Glutamatergic neuron (in vitro differentiated cells): ENCODE data around the gene PNLIPRP1. TPM values are rescaled to one million over a fixed set of nuclear protein-coding genes. Genes with fewer than 3 reads are reported as not detected.

Experiments
- DNase-seq: peaks from one replicate; pipeline ENCODE4 v3.0.0; 2022
- H3K27ac Mint-ChIP-seq: one replicate; pipeline ENCODE4 v1.8.0; 2020; ENCODE audit warnings: mild to moderate bottlenecking, mixed read lengths, inconsistent platforms; ENCODE audit not compliant: unreplicated experiment
- H3K27me3 Mint-ChIP-seq: one replicate; pipeline ENCODE4 v1.8.0; 2020; ENCODE audit warnings: mild to moderate bottlenecking, moderate library complexity, mixed read lengths, inconsistent platforms; ENCODE audit not compliant: unreplicated experiment
- H3K36me3 Mint-ChIP-seq: one replicate; pipeline ENCODE4 v1.8.0; 2020; ENCODE audit warnings: mild to moderate bottlenecking, mixed read lengths, inconsistent platforms; ENCODE audit not compliant: unreplicated experiment
- H3K4me1 Mint-ChIP-seq: one replicate; pipeline ENCODE4 v1.8.0; 2020; ENCODE audit warnings: mild to moderate bottlenecking, low read depth, mixed read lengths, inconsistent platforms; ENCODE audit not compliant: unreplicated experiment
- H3K4me3 Mint-ChIP-seq: one replicate; pipeline ENCODE4 v1.8.0; 2020; ENCODE audit warnings: mild to moderate bottlenecking, mixed read lengths, inconsistent platforms; ENCODE audit not compliant: unreplicated experiment
- H3K9me3 Mint-ChIP-seq: one replicate; pipeline ENCODE4 v1.8.0; 2020; ENCODE audit warnings: mild to moderate bottlenecking, moderate library complexity, mixed read lengths, inconsistent platforms; ENCODE audit not compliant: unreplicated experiment
- CTCF ChIP-seq: fragments of 200-600 bp; sonication (generic); IDR thresholded peaks from one replicate; pipeline ENCODE4 v1.5.0; 2021; ENCODE audit not compliant: partially characterized antibody, unreplicated experiment
- total RNA-seq: library from RNA; stranded (reverse); fragmentation: NEBNext Ultra II Directional; extraction: Animal tissue kit (Norgen Biotek cat#: 25700); gene quantifications from one replicate; pipeline ENCODE4 v1.2.1, GENCODE V29; 2021; ENCODE audit not compliant: unreplicated experiment

PNLIPRP1 gene
- total RNA-seq, 1 donor from 2014 or later, result not detected

- Mint-ChIP-seq H3K9me3 (no peaks in the 10 kb centered on the region), H3K27me3 (no peaks in the 10 kb centered on the region), H3K27ac (no peak overlapping the region), H3K36me3 (no peaks in the 10 kb centered on the region), H3K4me1 (no peaks in the 10 kb centered on the region), H3K4me3 (no peak overlapping the region)
- TF ChIP-seq CTCF, result no peak
- DNase-seq, result no peak
Observed at GRCh38 chr10:116632596-116633215, 41.9 kb downstream of the PNLIPRP1 start.

GRCh38 chr10:116633216-116633600, 42.4 kb downstream of the PNLIPRP1 start:
- Mint-ChIP-seq H3K27ac (no peak overlapping the region), H3K36me3 (no peaks in the 10 kb centered on the region), H3K4me1 (no peaks in the 10 kb centered on the region), H3K27me3 (no peaks in the 10 kb centered on the region), H3K4me3 (no peak overlapping the region), H3K9me3 (no peaks in the 10 kb centered on the region)
- no peak for TF ChIP-seq CTCF
- no peak for DNase-seq

DNA sequence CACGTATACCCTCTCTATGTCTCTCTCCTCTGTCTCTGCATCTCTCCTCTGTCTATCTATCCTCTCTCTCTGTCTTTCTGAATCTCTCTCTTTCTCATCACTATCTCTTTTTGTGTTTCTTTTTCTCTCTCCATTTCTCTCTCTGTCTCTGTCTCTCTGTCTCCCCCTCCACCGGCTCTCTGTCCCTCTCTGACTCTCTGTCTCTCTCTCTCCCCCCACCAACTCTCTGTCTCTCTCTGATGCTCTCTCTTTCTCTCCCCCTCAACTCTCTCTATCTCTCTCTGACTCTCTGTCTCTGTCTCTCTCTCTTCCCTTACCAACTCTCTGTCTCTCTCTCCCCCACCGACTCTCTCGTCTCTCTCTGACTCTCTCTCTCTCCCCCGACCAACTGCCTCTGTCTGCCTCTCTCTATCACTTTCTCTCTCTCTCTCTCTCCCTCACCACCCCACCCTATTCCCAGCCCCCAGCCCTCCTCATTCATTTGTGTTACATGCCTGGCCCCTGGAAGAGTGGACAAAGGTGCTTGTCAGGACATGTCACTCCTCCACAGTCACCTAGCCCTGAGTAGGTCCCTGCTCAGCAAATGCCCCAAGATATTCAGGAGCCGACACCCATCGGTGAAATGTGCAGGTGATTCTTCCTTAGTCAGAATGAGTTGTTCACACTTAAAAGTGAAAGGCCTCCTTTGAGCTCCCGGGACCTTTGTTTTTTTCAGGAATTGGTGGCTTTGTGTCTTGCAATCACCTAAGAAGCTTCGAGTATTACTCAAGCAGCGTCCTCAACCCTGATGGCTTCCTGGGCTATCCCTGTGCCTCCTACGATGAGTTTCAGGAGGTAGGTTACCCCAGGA, 43.6 kb downstream of the PNLIPRP1 start:
- Mint-ChIP-seq H3K27ac (no peak overlapping the region), H3K4me1 (no peaks in the 10 kb centered on the region), H3K9me3 (no peaks in the 10 kb centered on the region), H3K4me3 (no peak overlapping the region), H3K36me3 (no peaks in the 10 kb centered on the region), H3K27me3 (no peaks in the 10 kb centered on the region)
- no peak for TF ChIP-seq CTCF
- DNase-seq, result no peak

DNA sequence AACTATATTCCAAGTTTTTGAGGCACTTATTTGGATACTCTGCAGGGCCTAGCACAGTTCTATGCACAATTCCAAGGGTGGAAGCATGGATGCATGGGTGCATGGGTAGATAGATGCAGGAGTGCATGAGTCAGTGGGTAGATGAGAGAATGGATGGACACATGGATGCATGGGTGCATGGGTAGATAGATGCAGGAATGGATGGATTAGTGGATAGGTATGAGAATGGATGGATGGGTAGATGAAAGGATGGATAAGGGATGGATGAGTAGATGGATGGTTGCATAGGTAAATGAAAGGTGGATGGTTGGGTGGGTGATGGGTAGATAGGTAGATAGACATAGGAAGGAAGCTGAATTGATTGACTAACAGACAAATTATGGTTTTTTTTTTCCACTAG, 45.6 kb downstream of the PNLIPRP1 start:
- TF ChIP-seq CTCF, result no peak
- no peak overlapping the region for H3K27ac Mint-ChIP-seq
- H3K36me3 Mint-ChIP-seq, result no peaks in the 10 kb centered on the region
- no peak for DNase-seq
- no peaks in the 10 kb centered on the region for H3K27me3 Mint-ChIP-seq
- no peaks in the 10 kb centered on the region for H3K4me1 Mint-ChIP-seq
- H3K4me3 Mint-ChIP-seq, result no peak overlapping the region
- peaks cover 3% of the 10 kb centered on the region for H3K9me3 Mint-ChIP-seq

- no peaks in the 10 kb centered on the region for H3K36me3 Mint-ChIP-seq
- no peak for TF ChIP-seq CTCF
- no peaks in the 10 kb centered on the region for H3K4me1 Mint-ChIP-seq
- H3K27me3 Mint-ChIP-seq, result no peaks in the 10 kb centered on the region
- DNase-seq, result no peak
- H3K9me3 Mint-ChIP-seq, result peaks cover 3% of the 10 kb centered on the region
- no peak overlapping the region for H3K4me3 Mint-ChIP-seq
- H3K27ac Mint-ChIP-seq, result no peak overlapping the region
Observed at GRCh38 chr10:116636976-116637375, 46.2 kb downstream of the PNLIPRP1 start.
